Effector memory CD4-positive, alpha-beta T cell (primary cell): ENCODE data around the gene NF2.

Experiments used
- DNase-seq, 3 donors: peaks; one replicate each; pipeline ENCODE4 v3.0.0-alpha.2; 2020
- H3K27ac ChIP-seq: 2 replicates; pipeline ENCODE4 v1.7.0; 2013; ENCODE audit warnings: mild to moderate bottlenecking, low read length, moderate library complexity; ENCODE audit not compliant: insufficient read depth, poor library complexity, severe bottlenecking
- H3K27me3 ChIP-seq: replicated peaks from 2 replicates; pipeline ENCODE4 v1.7.0; 2013; ENCODE audit warnings: mild to moderate bottlenecking, low read length; ENCODE audit not compliant: insufficient read depth, control insufficient read depth, poor library complexity, severe bottlenecking
- H3K36me3 ChIP-seq: 2 replicates; pipeline ENCODE4 v1.7.0; 2013; ENCODE audit warnings: mild to moderate bottlenecking, low read length, moderate library complexity; ENCODE audit not compliant: control insufficient read depth, insufficient read depth
- H3K4me1 ChIP-seq: 2 replicates; pipeline ENCODE4 v1.7.0; 2013; ENCODE audit warnings: low read length, mild to moderate bottlenecking; ENCODE audit not compliant: control insufficient read depth, insufficient read depth, poor library complexity, severe bottlenecking
- H3K4me3 ChIP-seq: 2 replicates; pipeline ENCODE4 v1.7.0; 2013; ENCODE audit warnings: low read length, low read depth, mild to moderate bottlenecking; ENCODE audit not compliant: insufficient read depth, poor library complexity, severe bottlenecking
- H3K9me3 ChIP-seq: 2 replicates; pipeline ENCODE4 v1.7.0; 2013; ENCODE audit warnings: mild to moderate bottlenecking, low read length, moderate library complexity; ENCODE audit not compliant: control insufficient read depth

NF2 gene

GRCh38 chr22:29679316-29679715, 75.9 kb downstream of the NF2 start:
- no peak overlapping the region for H3K4me3 ChIP-seq
- no peak for DNase-seq
- H3K36me3 ChIP-seq = peaks cover 72% of the 10 kb centered on the region
- no peaks in the 10 kb centered on the region for H3K4me1 ChIP-seq
- no peaks in the 10 kb centered on the region for H3K27me3 ChIP-seq
- no peaks in the 10 kb centered on the region for H3K9me3 ChIP-seq
- no peak overlapping the region for H3K27ac ChIP-seq

- peaks cover 50% of the 10 kb centered on the region for H3K36me3 ChIP-seq
- no peak overlapping the region for H3K27ac ChIP-seq
- H3K27me3 ChIP-seq = no peaks in the 10 kb centered on the region
- DNase-seq = no peak
- H3K4me3 ChIP-seq = no peak overlapping the region
- H3K9me3 ChIP-seq = no peaks in the 10 kb centered on the region
- no peaks in the 10 kb centered on the region for H3K4me1 ChIP-seq
Observed at GRCh38 chr22:29683536-29683935, 80.1 kb downstream of the NF2 start.

- no peak overlapping the region for H3K27ac ChIP-seq
- H3K9me3 ChIP-seq = no peaks in the 10 kb centered on the region
- H3K36me3 ChIP-seq = peaks cover 43% of the 10 kb centered on the region
- H3K4me3 ChIP-seq = no peak overlapping the region
- no peaks in the 10 kb centered on the region for H3K4me1 ChIP-seq
- no peak for DNase-seq
- no peaks in the 10 kb centered on the region for H3K27me3 ChIP-seq
Observed at GRCh38 chr22:29684244-29684643, 80.8 kb downstream of the NF2 start.

GRCh38 chr22:29689206-29689879, 85.9 kb downstream of the NF2 start:
- DNase-seq = no peak
- Histone ChIP-seq H3K36me3 (peaks cover 39% of the 10 kb centered on the region), H3K4me1 (no peaks in the 10 kb centered on the region), H3K27me3 (no peaks in the 10 kb centered on the region), H3K27ac (no peak overlapping the region), H3K9me3 (no peaks in the 10 kb centered on the region), H3K4me3 (no peak overlapping the region)

- Histone ChIP-seq H3K4me3 (no peak overlapping the region), H3K27ac (no peak overlapping the region), H3K27me3 (no peaks in the 10 kb centered on the region), H3K4me1 (no peaks in the 10 kb centered on the region), H3K9me3 (no peaks in the 10 kb centered on the region), H3K36me3 (peaks cover 44% of the 10 kb centered on the region)
- no peak for DNase-seq
Observed at GRCh38 chr22:29689880-29690213, 86.4 kb downstream of the NF2 start.

- H3K36me3 ChIP-seq = peaks cover 48% of the 10 kb centered on the region
- H3K4me3 ChIP-seq = no peak overlapping the region
- no peak for DNase-seq
- H3K27ac ChIP-seq = no peak overlapping the region
- no peaks in the 10 kb centered on the region for H3K9me3 ChIP-seq
- no peaks in the 10 kb centered on the region for H3K27me3 ChIP-seq
- H3K4me1 ChIP-seq = no peaks in the 10 kb centered on the region
Observed at GRCh38 chr22:29690476-29690875, 87.0 kb downstream of the NF2 start.

GRCh38 chr22:29691636-29692326, 88.3 kb downstream of the NF2 start:
- Histone ChIP-seq H3K27ac (no peak overlapping the region), H3K4me3 (no peak overlapping the region), H3K36me3 (peaks cover 57% of the 10 kb centered on the region), H3K4me1 (no peaks in the 10 kb centered on the region), H3K9me3 (no peaks in the 10 kb centered on the region), H3K27me3 (no peaks in the 10 kb centered on the region)
- no peak for DNase-seq

GRCh38 chr22:29692327-29692640, 88.9 kb downstream of the NF2 start:
- Histone ChIP-seq H3K27me3 (no peaks in the 10 kb centered on the region), H3K4me3 (no peak overlapping the region), H3K36me3 (peaks cover 53% of the 10 kb centered on the region), H3K4me1 (no peaks in the 10 kb centered on the region), H3K27ac (no peak overlapping the region), H3K9me3 (no peaks in the 10 kb centered on the region)
- no peak for DNase-seq

- H3K27me3 ChIP-seq = no peaks in the 10 kb centered on the region
- no peaks in the 10 kb centered on the region for H3K9me3 ChIP-seq
- no peaks in the 10 kb centered on the region for H3K4me1 ChIP-seq
- no peak for DNase-seq
- no peak overlapping the region for H3K4me3 ChIP-seq
- H3K27ac ChIP-seq = no peak overlapping the region
- peaks cover 53% of the 10 kb centered on the region for H3K36me3 ChIP-seq
Observed at GRCh38 chr22:29693161-29693560, 89.7 kb downstream of the NF2 start.

GRCh38 chr22:29693671-29694070, 90.2 kb downstream of the NF2 start:
- Histone ChIP-seq H3K36me3 (peaks cover 53% of the 10 kb centered on the region), H3K4me1 (no peaks in the 10 kb centered on the region), H3K27ac (no peak overlapping the region), H3K4me3 (no peak overlapping the region), H3K9me3 (no peaks in the 10 kb centered on the region), H3K27me3 (no peaks in the 10 kb centered on the region)
- DNase-seq = no peak
